Right ventricle myocardium inferior (tissue), 1 donor: ENCODE data around the gene XPNPEP2. TPM values are rescaled to one million over a fixed set of nuclear protein-coding genes. Genes with fewer than 3 reads are reported as not detected.

Experiments used
- ATAC-seq: fragments of 200-7000 bp; cut with Tn5 transposase; one replicate; pipeline ENCODE4 v1.9.1; 2020; ENCODE audit warnings: mild to moderate bottlenecking, moderate library complexity
- DNase-seq: peaks from one replicate; pipeline ENCODE4 v3.0.0; 2021; ENCODE audit errors: missing footprints
- intact Hi-C: fragments of 100-400 bp; cut with DNase I; formaldehyde crosslinking; loops from one replicate; pipeline ENCODE4 v1.11.0; 2022
- total RNA-seq: library from RNA; stranded (reverse); fragmentation: NEBNext Ultra II Directional; extraction: Animal tissue kit (Norgen Biotek cat#: 25700); gene quantifications from one replicate; pipeline ENCODE4 v1.2.1, GENCODE V29; 2021
- donor health status: DM: no; HTN: yes; CAD: no; lungs with severe emphysema.

The XPNPEP2 gene
- total RNA-seq, 1 donor from 2014 or later, result 0.68 TPM

DNA sequence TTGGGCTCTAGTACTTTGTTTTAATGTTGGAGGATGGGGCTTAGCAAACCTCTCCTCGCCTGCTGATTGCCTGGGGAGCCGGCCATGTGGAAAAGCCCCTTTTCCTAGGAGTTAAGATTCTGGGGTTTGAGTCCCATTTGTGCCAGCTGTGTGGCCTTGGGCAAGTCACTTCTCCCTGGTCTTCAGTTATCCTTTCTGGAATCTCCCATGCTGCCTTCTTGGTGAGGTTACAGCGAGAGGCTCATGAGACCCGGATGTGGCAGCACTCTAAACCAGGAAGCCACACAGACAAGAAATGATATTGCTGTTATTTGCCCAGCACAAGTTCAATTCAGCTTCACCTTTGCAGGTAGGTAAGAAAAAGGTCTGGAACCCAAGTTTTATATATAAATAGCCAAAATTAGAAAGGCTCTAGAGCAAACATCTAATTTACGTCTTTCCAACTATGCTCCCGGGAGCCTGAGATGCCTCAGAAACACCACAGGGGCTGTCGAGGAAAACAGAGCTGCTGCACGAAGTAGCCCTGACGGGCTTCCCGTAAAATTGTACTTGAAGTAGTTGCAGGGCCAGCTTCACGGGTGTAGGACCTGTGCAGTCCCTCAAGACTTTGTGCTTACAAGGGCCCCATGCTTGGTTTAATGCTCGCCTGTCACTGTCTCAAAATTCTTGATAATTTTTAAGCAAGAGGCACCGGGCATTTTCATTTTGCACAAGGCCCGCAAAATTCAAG lies 32.7 kb downstream of the XPNPEP2 start:
- intact Hi-C loops, result no loop called here
- no peak for DNase-seq
- no peak for ATAC-seq

DNA sequence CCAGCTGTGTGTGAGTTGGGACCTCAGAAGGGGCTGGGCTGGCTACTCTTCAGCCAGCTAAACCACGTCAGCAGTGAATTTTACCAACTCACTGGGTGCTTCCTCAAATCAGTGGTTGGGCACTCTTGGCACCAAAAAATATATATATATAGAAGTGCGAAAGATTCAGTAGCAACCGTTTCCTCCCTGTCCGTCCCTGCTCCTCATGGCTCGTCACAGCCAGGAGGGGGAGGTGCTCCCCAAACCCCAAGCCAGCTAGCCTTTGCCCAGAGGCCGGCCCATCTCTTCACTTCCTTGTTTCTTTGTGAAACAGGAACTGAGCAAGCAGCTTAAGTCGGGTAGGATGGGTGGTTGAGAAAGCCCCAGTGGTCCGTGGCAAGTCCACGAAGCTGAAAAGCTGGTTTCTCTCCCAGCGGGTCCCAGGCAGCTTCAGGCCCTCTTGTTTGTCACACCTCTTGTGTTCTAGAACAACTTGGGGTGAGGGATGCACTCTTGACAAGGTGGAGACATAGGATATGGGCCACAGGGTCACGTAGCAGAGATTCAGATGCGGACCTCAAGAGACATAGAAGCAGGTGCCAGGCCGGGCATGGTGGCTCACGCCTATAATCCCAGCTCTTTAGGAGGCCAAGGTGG lies 34.1 kb downstream of the XPNPEP2 start:
- DNase-seq (peak; percentile 84), ATAC-seq (peak; percentile 72)
- intact Hi-C loops, result no loop called here

DNA sequence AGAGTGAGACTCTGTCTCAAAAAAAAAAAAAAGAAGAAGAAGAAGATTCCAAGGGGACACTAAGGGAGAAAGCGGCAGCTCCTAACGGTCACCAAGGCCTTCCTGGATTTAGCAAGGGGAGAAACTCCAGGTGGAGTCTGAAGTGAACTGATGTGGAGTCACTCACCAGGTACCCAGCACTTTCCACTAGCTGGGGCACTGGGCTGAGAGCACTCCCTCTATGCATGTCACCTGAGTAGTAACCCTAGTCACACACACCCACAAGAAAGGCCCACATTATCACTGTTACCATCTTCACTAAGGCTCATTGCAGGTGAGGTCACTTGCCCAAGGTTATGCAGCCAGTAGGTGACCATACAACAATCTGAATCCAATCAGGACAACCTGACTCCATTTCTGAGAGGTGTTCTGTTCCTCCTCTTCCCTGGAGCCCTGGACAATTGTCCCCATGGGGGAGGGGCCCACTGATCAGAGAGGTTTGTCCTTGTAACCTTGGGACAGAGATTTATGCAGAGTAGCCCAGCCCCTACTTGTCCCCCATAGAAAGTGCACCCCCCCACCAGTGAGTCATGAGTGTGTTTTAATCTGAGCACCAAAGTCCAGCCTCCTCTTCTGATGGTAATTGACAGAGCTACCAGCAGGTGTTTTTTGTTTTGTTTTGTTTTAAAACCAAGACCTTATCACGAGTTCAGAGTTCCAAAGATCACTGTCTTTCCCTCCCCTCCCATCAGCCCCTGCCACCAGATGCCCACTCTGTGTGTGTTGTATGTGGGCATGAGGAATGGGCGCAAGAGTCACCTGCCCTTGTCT lies 35.1 kb downstream of the XPNPEP2 start:
- intact Hi-C loops, result no loop called here
- ATAC-seq (no peak), DNase-seq (no peak)

DNA sequence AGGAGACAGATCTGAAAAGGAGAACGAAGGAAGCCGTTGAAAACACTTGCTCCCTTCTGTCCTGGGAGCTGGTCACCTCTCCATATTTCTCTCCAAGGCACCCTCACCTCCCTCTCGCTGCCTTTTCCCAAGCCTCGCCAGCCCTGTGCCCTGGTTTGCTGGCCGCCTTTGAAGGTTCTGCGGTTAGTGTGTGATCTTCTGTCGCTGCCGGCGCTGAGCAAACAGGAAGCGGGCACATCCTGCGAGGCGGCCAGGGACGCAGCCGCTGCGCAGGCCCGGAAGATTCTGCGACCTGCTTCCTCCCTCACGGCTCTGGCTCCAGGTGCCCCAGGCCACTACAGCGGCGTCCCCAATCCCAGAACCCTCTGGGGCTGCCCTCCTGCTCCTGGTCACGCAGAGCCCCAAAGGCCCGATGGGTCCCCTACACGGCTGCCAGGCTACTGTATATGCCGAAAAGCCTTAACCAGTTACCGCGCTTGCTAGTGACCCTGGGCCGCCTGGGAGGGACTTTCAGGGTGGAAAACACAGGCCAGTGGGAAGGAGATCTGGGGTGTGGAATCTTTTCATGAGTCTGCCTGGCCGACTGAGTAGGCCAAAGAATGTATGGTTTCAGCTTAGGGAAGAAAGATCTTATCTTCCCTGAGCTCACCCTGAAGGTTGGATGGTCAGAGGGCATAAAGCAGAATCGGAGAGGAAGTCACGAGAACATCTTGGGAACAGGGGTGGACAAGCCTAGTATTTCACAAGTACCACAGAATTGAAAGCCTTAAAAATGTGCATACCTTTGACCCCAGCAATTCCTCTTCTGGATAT lies 38.6 kb downstream of the XPNPEP2 start:
- ATAC-seq, result peak; percentile 38
- intact Hi-C loops, result no loop called here
- DNase-seq, result peak; percentile 81

- ATAC-seq (no peak), DNase-seq (no peak)
- intact Hi-C loops, result no loop called here
These were observed 40.4 kb downstream of the XPNPEP2 start for GRCh38 chrX:129779086-129779672.

DNA sequence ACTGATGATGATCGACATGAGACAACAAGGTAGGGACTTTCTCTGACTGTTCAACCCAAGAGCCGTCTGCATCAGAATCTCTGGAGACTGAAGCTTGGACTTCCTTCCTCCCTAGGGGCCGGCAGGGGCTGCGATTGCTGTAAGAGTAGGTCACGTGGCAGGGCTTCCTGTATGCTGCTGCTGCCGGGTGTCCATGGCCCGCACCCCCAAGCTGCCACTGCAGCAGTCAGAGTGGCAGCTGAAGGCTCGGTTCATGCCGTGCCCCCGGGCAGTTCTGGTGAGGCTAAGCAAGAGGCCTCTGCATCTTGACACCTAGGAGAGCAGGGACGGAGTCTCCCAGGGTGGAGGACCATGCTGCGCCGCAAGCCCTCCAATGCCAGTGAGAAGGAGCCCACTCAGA lies 41.0 kb downstream of the XPNPEP2 start, which contains the start of gene SASH3:
Gene SASH3 (plus strand): TSS at position 203 of the 400 bp plus-strand sequence. CDS start 149 bp downstream, at position 352.
- intact Hi-C loops, result no loop called here
- peak; percentile 58 for ATAC-seq
- peak; percentile 85 for DNase-seq

DNA sequence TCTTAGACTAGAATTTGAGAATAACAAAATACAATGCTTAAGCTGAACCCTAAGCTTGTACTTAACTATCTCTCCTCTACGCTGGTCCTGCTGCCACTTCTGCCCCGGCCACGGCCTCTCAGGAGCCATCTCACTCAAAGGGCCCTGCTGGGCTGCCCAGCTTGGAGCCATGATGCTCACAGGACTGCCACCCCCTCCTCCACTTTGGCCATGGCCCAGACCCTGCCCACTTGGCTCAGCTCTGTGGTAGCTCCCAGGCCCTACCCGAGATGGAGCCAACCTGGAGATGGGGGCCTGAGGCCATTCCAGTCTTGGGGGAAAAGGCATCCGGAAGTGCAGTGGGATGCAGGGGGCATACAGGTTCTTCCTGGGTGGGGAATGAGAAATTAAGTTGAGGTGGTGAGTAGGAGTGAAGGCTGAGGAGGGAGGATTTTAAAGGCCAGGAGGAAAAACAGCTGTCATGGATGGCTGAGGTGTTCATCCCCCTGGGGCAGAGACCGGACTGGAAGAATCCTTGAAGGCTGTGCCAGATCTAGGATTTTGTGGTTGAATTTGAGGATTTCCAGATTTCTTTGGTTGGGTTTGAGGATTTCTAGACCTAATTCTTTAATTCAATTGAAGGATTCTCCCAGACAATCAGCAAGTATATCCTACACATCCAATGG lies 41.8 kb downstream of the XPNPEP2 start:
- no peak for DNase-seq
- intact Hi-C loops, result no loop called here
- ATAC-seq, result no peak

DNA sequence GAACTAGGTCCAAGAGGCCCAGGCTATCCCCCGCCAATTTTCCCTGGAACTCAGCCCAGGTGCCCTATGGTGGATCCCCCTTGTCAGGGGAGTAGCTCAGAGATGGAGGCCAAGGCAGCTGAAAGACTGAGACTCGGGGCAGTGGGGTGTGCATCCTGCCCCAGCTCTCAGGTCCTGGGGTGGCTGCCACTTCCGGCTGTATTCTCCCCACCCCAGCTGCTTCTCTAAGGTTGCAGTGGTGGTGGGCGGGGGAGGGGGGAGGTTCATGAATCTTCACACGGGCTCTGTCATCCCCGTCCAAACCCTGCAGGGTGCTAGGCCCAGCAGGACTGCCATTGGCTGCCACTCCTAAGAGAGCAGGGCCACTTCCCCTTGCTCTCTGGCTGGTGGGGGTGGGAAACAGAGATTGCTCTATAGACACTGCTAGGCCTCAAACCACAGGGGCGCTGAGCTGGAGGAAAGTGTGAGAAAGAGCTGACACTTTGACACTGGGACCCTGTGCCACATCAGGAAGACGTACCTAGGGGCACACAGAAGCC lies 42.4 kb downstream of the XPNPEP2 start:
- ATAC-seq (peak; percentile 76), DNase-seq (peak; percentile 78)
- intact Hi-C loops, result no loop called here

GRCh38 chrX:129781680-129782495 lies 43.1 kb downstream of the XPNPEP2 start:
- intact Hi-C loops, result no loop called here
- DNase-seq, result no peak
- no peak for ATAC-seq

- intact Hi-C loops, result no loop called here
- no peak for DNase-seq
These were observed 43.9 kb downstream of the XPNPEP2 start for GRCh38 chrX:129782706-129783105.

DNA sequence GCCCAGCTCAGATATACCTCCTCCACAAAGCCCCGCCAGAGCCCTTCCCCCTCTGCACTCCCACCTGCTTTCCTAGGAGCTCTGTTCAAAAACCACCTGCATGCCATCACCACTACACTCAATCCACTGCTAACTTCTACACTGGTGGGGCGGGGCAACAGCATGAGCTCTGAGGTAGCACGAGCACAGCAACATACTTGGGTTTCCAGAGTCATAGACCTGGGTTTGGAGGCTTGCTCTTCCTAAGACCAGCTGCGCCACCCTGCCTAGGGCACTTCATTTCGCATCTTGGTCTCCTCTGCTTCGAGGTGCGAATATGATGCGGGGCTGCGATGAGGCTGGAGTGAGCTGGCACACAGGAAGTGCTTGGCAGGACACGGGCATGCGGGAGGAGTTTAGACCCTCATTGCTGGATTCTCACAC lies 44.5 kb downstream of the XPNPEP2 start:
- ATAC-seq, result no peak
- intact Hi-C loops, result no loop called here
- DNase-seq, result no peak

More at GRCh38 chrX:129782706-129783105, 43.9 kb downstream of the XPNPEP2 start:
- no peak for ATAC-seq

DNA sequence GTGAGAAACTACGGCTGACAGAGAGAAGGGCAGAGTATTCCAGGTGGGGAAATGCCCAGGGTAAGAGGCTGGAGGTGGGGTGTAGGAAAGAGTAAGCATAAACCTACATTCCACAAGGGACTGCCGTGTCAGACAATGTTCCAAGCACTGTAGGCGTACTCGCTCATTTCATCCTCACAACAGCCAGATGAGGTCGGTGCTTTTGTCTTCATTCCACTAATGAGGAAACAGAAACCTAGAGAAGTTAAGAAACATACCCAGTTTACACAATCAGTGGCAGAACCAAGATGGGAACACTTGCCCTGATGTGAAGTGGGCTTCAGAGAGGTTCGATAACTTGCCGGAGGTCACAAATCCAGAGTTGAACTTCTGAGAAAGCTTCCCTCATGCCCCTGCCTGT lies 45.6 kb downstream of the XPNPEP2 start:
- intact Hi-C loops, result no loop called here
- DNase-seq (no peak), ATAC-seq (no peak)

DNA sequence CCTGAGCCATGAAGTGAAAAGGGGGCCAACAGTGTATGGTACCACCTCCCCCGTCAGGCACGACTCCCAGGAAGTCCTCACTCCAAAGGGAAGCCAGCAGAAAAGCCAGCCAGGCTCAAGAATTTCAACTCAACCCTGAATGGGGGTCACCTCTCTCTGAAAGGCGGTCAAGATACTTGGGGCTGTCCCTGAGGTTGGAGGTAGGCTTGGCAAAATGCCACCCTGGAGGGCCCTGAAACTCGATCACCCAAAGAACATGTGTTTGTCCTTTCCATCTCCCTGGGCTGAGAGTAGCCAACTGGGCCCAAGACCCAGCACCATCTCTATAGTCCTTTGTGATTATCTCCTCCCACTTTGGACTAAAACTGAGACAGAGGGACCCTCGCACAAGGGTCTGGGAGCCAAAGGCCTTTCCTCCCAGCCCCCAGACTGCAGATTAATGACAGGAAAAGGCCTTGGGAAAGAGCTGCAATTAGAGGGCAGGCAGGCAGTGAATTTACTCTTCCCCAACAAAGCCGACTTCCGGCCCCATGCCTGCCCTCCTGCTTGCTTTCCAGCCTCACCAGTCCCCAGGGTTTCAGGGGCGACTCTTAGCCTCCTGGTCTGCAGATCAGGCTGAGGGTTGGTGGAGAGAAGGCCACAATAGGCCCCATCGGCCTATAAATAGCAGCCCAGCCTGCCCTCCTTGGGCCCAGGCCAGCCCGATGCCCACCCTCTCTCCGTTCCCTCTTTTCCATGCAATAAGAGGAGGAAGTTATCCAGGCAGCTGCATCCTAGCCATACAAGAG lies 46.6 kb downstream of the XPNPEP2 start:
- DNase-seq (no peak), ATAC-seq (no peak)
- intact Hi-C loops, result no loop called here

DNA sequence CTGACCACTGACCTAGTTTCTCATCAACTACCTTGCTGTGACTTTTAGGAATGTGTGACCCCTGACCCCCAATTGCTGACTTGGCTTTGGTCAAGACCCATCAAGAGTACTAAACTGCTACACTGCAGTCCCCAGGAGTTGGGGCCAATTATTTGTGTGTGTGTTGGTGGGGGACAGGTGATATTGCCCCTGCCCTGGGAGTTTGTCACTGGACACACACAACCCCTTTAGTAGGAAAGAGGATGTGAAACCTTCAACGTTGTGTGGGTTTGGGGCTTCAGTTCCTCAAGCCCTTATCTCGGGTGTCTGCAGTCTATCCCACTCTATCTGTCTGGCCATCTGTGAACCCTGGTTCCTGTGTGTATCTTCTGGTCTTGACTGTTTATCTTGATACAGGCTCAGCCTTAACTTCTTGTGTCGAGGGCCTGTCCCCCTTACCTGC lies 47.5 kb downstream of the XPNPEP2 start:
- intact Hi-C loops, result no loop called here
- no peak for DNase-seq
- no peak for ATAC-seq

DNA sequence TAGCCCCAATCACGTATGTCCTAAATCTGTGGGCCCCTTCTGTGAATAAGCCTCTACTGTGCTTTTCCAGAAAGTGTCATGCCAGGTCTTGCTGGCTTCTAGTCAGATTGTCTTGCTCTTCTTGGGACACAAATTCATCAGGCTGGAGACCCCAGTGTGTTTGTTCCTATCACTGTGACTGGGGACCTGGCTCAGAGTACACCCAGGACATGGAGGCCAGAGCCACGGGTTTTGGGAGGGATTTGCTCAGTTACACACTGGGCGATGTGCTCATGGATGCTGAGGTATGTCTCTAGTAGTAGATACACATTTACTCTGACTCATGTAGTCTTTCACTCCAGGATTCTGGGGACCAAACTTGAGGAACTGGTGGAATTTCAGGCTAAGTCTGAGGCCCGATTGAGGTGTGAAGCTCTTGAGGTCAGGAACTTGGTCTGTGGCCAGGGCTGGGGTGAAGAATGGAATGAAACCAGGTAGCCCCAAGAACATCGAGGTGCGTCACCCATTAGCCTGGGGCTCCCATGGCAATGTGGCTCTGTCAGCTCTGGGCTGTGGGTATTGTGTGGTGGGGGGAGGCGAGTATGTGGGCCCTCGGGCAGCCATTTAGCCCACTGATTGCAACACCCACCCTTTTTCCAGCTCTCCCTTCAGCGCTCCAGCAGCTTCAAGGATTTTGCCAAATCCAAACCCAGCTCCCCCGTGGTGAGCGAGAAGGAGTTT lies 48.7 kb downstream of the XPNPEP2 start:
- ATAC-seq, result no peak

More for the DNA sequence above, 48.7 kb downstream of the XPNPEP2 start:
- intact Hi-C loops, result no loop called here
- DNase-seq, result no peak
